GM04504 (cell line): ENCODE data around the gene CNPY2.
"Not testable (repeated sequence)": the region's sequence is repeated elsewhere in the genome, so short reads cannot be mapped to it uniquely, and the experiment has no call there.

ENCODE experiments used
- DNase-seq: peaks from one replicate; pipeline ENCODE4 v3.0.0-alpha.2; 2012; ENCODE audit warnings: low read depth

CNPY2 gene

GRCh38 chr12:56315622-56316473, at the start of gene CNPY2:
TSS of gene CNPY2 (minus strand) at chr12:56315988. CDS start at chr12:56315217, 771 bp downstream.
- DNase-seq, result peak; percentile 93

GRCh38 chr12:56362130-56363059, 46.6 kb upstream of the CNPY2 start, which contains the start of gene APOF:
TSS of gene APOF (minus strand) at chr12:56362857. CDS start at chr12:56362745, 112 bp downstream.
- no peak for DNase-seq

- no peak for DNase-seq
Observed at GRCh38 chr12:56361487-56362129, 45.8 kb upstream of the CNPY2 start.

GRCh38 chr12:56359851-56360767, 44.3 kb upstream of the CNPY2 start, which contains the start of gene STAT2:
TSS of gene STAT2 (minus strand) at chr12:56360107. CDS start at chr12:56356571, 3,536 bp downstream.
- peak; percentile 100 for DNase-seq

GRCh38 chr12:56358836-56359532, 43.2 kb upstream of the CNPY2 start:
- DNase-seq, result peak; percentile 77

- no peak for DNase-seq
Observed at GRCh38 chr12:56351325-56351724, 35.5 kb upstream of the CNPY2 start.

GRCh38 chr12:56350662-56351061, 34.9 kb upstream of the CNPY2 start:
- DNase-seq, result no peak

GRCh38 chr12:56348776-56349175, 33.0 kb upstream of the CNPY2 start:
- no peak for DNase-seq

GRCh38 chr12:56347255-56347654, 31.5 kb upstream of the CNPY2 start:
- not testable (repeated sequence) for DNase-seq

GRCh38 chr12:56346675-56347074, 30.9 kb upstream of the CNPY2 start:
- no peak for DNase-seq

GRCh38 chr12:56342290-56342689, 26.5 kb upstream of the CNPY2 start:
- not testable (repeated sequence) for DNase-seq

- DNase-seq, result no peak
Observed at GRCh38 chr12:56341616-56342015, 25.8 kb upstream of the CNPY2 start.

GRCh38 chr12:56339158-56339422, 23.3 kb upstream of the CNPY2 start:
- no peak for DNase-seq

GRCh38 chr12:56338308-56339157, 22.7 kb upstream of the CNPY2 start, which contains the start of gene IL23A:
TSS of gene IL23A (plus strand) at chr12:56338884. CDS start at chr12:56339045, 161 bp downstream.
- DNase-seq, result no peak

- no peak for DNase-seq
Observed at GRCh38 chr12:56337753-56338251, 22.0 kb upstream of the CNPY2 start.

- DNase-seq, result no peak
Observed at GRCh38 chr12:56336361-56337167, 20.8 kb upstream of the CNPY2 start.

- not testable (repeated sequence) for DNase-seq
Observed at GRCh38 chr12:56335527-56335926, 19.7 kb upstream of the CNPY2 start.

GRCh38 chr12:56334490-56334793, 18.7 kb upstream of the CNPY2 start:
- DNase-seq, result no peak
